HG02884 (cell line): ENCODE results near the gene BAIAP2L1.
A peak's percentile ranks its signal among the peaks of the same experiment; 100 is the strongest.
"Not testable (repeated sequence)": the region's sequence is repeated elsewhere in the genome, so short reads cannot be mapped to it uniquely, and the experiment has no call there.

Experiments
- ATAC-seq: cut with Tn5 transposase; IDR thresholded peaks from one replicate; pipeline ENCODE4 v1.9.1; 2021; ENCODE audit warnings: mild to moderate bottlenecking, moderate library complexity; ENCODE audit not compliant: unreplicated experiment

BAIAP2L1 gene, protein sequence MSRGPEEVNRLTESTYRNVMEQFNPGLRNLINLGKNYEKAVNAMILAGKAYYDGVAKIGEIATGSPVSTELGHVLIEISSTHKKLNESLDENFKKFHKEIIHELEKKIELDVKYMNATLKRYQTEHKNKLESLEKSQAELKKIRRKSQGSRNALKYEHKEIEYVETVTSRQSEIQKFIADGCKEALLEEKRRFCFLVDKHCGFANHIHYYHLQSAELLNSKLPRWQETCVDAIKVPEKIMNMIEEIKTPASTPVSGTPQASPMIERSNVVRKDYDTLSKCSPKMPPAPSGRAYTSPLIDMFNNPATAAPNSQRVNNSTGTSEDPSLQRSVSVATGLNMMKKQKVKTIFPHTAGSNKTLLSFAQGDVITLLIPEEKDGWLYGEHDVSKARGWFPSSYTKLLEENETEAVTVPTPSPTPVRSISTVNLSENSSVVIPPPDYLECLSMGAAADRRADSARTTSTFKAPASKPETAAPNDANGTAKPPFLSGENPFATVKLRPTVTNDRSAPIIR

DNA sequence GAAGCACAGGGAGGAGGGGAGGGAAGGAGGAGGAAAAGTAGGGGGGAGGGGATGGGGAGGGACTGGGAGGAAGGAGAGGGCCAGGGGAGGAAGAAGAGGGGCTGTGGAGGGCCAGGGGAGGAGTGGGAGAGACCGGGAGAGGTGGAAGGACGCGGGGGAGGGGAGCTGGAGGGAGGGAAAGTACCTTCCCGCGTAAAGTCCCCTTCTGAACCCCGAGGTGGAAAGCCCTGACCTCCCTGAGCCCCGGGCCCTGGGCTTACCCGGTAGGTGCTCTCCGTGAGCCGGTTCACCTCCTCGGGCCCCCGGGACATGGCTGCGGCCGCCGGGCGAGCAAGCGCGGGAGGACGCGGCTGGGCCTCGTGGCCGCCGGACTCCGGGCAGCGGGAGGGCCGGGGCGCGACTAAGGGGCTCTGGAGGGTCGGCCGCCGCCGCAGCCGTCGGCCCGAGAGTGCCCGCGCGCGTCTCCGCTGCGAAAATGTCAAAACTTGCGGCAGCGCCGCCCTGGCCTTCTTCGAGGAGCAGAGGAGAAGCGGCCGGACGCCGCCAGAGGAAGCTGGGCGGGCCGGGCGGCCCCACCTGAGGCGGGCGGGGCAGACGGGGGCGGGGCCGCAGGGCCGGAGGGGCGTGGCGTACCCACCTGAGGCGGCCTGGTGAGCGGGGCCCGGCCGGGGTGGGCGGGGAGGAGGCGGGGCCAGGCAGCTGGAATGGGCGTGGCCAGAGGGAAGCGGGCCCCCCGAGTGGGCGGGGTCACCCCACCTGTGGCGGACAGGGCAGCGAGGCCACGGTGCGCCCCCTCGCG lies at the start of gene BAIAP2L1:
TSS of gene BAIAP2L1 (minus strand) at position 549 of the 799 bp plus-strand sequence. CDS start at position 311, 238 bp downstream.
- ATAC-seq, result peak; percentile 81

DNA sequence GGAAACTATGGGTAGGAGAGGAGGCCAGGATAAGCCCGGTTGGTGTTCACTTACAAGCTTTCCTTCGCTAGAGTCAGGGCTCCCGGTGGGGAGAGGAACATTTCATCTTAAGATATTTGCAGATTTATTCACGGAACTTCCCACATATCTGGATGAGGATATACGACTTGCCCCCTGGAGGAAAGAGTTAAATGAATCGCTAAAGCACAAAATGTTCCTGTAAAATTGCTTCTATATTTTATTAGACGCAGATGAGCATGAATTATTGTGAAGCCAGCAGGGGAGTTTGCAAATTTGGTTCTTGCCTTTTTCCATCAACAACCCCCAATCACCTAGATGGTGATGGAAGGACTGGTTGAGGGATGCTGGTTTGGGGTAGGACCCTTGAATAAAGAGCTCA lies 47.9 kb upstream of the BAIAP2L1 start:
- no peak for ATAC-seq

DNA sequence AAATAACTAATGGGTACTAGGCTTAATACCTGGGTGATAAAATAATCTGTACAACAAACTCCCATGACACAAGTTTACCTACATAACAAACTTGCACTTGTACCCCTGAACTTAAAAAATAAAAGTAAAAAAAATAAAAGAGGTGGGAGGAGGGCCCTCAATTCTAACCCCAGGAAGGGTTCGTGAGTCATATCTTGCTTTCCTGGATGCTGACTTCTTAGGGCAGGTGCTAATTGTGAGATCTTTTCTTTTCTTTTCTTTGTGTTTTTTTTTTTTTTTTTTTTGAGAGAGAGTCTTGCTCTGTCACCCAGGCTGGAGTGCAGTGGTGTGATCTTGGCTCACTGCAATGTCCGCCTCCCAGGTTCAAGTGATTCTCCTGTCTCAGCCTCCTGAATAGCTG lies 40.1 kb upstream of the BAIAP2L1 start:
- ATAC-seq, result not testable (repeated sequence)

DNA sequence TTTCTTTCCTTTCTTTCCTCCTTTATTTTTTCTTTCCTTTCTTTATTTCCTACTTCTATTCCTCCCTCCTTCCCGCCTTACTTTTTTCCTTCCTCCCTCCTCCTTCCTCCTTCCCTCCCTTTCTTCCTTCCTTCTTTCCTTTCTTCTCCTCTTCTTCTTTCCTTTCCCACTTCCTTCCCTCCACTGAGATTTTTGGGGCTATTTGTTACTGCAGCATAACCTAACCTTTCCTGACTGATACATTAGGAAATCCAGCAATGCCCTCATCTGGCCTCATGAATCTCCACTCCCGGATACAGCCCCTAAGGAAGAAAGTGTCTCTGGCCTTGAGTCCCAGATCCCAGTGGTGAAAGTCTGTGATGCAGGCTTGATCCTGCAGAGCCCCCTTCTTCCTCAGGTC lies 38.6 kb upstream of the BAIAP2L1 start:
- no peak for ATAC-seq

DNA sequence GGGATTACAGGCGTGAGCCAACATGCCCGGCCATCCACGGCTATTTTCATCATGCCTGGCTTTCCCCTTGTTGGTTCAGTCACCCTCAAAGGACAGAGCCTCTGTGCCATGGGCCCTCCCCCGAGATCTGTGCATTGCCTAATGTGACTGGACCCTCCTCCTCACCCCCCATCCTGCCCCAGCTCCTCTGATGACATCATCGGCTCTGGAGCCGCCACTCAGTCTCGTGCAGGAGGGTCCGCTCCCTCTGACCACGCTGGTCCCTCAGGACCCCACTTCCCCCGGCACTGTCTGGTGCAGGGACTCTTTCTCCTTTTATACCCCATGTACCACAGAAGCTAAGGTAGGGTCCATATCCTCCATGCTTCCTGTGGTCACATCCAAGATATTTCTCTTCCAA lies 33.2 kb upstream of the BAIAP2L1 start:
- no peak for ATAC-seq

DNA sequence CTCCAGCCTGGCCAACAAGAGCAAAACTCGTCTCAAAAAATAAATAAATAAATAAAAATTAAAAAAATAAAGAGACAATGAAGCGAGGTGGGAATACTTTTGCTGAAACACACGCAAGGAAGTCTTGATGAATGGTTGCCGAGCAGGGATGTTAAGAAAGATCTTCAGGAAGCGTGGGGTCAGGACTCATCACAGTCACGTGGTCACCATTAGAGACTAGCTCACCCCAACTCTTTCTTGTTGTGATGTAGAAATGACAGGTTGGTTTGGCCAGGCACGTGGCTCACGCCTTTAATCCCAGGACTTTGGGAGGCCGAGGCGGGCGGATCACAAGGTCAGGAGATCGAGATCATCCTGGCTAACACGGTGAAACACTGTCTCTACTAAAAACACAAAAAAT lies 28.9 kb upstream of the BAIAP2L1 start:
- no peak for ATAC-seq

DNA sequence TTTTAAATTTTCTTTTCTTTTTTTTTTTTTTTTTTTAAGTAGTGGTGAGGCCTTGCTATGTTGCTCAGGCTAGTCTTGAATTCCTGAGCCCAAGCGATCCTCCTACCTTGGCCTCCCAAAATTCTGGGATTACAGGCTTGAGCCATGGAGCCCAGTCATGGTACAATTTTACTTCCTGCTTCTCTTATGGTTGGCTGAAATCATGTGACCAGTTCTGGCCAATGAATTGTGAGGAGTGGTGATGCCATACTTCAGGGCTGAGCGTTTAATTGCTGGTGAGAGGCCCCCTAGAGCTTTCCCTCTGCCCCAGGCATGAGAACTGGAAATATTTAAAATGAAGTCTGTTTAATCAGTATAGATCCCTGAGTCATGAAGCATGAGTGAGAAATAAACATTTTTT lies 22.2 kb upstream of the BAIAP2L1 start:
- no peak for ATAC-seq

DNA sequence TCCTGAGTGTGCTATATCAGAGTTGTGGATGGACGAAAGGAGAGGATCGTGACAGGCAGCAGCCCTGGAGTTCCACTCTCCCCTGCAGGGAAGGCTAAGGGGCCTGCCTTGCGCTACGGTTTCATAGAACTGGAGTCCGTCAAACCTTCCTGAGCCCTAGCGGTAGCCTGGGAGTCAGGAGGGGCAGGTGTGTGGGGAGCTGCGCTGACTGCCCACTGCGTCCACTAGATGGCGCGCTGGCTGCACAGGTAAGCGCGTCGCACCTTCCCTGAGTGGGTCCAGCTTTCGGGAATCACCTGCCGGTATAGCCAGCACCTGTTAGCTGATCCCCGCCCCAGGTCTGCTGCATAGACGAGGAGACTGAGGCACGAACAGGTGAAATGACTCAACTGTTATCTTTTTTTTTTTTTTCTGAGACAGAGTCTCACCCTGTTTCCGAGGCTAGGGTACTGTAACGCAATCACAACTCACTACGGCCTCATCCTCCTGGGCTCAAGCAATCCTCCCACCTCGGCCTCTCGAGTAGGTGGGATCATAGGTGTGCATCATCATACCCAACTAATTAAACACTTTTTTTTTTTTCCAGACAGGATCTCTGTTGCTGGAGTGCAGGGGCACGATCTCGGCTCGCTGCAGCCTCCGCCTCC lies 20.2 kb upstream of the BAIAP2L1 start:
- ATAC-seq, result no peak

DNA sequence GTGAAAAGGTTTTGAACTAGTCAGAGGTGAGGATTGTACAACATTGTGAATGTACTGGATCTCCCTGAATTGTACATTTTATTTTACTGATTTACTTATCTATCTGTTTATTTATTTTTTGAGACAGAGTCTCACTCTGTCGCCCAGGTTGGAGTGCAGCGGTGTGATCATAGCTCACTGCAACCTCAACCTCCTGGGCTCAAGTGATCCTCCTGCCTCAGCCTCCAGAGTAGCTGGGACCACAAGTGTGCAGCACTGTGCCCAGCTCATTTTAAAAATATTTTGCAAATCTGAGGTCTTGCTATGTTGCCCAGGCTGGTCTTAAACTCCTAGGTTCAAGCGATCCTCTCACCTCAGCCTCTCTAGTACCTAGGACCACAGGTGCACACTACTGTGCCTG lies 19.1 kb upstream of the BAIAP2L1 start:
- not testable (repeated sequence) for ATAC-seq

DNA sequence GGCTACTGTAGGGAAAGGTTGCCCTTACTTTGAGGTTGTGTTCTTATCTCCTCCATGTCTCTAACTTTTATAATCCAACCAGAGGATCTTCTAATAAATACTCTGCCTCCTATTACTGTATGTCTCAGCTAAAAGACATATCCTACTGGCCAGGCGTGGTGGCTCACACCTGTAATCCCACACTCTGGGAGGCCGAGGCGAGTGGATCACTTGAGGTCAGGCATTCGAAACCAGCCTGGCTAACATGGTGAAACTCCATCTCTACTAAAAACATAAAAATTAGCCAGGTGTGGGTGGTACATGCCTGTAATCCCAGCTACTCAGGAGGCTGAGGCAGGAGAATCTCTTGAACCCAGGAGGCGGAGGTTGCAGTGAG lies 18.4 kb upstream of the BAIAP2L1 start:
- ATAC-seq, result not testable (repeated sequence)

DNA sequence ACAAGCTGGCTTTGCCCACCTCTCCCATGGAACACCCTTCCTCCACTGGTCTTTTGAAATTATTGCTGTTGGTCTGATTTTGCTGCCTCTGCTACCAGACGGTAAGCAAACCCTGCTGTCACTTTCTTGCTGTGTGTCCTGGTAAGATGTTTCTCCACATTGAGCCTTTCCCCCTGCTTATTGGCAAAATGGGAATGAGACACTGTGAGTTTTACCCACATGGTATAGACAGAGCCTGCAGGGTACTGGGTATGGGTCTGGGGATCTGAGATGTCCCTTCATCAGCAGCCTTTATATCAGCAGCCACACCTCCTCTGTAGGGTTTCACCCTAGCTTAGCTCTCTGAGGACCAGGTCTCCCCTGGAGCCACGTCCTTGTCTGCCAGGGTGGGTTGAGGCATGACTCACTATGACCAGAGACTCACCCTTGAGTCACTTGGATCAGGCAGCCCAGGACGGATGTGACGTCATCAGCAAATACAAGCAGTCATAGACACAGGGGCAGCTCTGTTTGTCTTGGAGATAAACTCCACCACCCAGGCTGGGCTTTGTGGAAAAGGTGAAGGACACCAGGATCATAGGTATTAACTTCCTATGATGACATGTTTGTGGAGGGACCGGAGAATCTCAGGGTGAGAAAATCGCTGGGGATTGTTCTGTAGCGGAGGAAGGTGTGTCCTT lies 17.9 kb upstream of the BAIAP2L1 start:
- ATAC-seq, result no peak

DNA sequence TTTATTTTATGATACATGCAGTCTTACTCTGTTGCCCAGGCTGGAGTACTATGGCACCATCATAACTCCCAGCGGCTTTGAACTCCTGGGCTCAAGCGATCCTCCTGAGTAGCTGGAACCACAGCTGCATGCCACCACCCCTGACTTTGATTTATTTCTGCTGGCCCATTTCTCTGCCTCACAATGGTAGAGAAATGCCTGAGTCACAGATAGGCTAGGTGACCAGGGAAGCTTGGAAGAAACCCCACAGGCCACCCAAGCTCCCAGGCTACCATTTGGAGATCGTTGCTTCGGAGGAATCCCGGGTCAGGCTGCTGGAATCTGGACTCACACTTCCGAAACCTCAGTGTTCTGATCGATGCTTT lies 17.4 kb upstream of the BAIAP2L1 start:
- ATAC-seq, result no peak

DNA sequence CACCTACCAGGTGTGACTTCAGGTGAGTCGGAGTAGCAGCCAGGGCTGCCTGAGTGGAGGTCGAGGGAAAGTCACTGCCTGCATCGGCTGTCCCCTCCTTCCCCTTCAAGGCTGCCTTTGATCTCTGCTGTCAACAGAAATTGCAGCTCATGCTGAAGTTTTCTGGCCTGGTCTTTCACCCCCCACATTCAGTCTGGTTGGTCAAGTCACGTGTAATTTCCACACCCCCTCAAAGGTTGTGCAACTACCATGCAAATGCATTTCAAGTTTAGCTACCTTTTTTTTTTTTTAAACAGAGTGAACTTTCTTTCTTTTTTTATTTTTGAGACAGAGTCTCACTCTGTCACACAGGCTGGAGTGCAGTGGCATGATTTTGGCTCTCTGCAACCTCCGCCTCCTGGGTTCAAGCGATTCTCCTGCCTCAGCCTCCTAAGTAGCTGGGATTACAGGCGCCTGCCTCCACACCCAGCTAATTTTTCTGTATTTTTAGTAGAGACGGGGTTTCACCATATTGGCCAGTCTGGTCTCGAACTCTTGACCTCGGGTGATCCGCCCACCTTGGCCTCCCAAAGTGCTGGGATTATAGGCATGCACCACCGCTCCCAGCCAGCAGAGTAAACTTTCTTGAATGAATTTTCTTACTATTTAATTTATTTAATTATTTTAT lies 16.8 kb upstream of the BAIAP2L1 start:
- not testable (repeated sequence) for ATAC-seq

DNA sequence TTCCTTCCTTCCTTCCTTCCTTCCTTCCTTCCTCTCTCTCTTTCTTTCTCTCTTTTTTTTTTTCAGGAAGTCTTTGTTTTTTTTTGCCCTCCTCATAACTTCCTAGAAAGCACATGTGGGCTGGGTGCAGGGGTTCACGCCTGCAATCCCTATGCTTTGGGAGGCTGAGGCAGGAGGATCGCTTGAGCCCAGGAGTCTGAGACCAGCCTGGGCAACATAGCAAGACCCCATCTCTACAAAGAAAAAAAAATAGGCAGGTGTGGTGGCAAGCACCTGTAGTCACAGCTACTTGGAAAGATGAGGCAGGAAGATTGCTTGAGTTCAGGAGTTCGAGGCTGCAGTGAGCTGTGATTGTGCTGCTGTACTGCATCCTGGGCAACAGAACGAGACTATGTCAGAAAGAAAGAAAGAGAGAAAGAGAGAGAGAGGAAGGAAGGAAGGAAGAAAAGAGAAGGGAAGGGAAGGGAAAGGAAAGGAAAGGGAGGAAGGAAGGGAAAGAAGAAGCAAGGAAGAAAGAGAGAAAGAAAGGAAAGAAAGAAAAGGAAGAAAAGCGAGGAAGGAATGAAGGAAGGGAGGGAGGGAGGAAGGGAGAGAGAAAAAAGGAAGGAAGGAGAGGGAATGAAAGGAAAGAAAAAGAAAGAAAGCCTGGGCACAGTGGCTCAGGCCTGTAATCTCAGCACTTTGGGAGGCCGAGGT lies 13.5 kb upstream of the BAIAP2L1 start:
- no peak for ATAC-seq

DNA sequence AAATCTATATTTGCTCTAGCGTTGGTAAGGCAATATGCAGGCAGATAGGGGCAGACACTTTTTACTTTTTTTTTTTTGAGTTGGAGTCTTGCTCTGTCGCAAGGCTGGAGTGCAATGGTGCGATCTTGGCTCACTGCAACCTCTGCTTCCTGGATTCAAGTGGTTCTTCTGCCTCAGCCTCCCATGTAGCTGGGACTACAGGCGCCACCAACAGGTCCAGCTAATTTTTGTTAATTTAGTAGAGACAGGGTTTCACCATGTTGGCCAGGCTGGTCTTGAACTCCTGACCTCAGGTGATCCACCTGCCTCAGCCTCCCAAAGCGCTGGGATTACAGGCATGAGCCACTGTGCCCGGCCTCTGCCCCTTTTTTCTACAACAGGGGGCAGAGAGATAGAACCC lies 12.8 kb upstream of the BAIAP2L1 start:
- ATAC-seq, result not testable (repeated sequence)

DNA sequence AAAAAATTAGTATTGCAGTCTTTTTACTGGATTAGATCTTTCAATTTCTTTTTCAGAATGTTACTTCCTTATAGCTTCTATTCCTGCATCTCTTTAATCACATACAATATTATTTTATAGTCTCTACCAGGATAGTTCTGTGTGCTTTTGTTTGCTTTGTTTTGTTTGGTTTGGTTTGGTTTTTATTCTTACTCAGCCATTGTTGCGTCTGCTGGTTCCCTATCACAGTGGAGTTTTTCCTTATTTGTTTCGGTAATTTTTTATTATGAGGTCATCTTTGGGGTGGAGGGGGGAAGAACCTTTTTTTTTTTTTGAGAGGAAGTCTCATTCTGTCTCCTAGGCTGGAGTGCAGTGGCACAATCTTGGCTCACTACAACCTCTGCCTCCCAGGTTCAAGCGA lies 9.0 kb upstream of the BAIAP2L1 start:
- no peak for ATAC-seq

DNA sequence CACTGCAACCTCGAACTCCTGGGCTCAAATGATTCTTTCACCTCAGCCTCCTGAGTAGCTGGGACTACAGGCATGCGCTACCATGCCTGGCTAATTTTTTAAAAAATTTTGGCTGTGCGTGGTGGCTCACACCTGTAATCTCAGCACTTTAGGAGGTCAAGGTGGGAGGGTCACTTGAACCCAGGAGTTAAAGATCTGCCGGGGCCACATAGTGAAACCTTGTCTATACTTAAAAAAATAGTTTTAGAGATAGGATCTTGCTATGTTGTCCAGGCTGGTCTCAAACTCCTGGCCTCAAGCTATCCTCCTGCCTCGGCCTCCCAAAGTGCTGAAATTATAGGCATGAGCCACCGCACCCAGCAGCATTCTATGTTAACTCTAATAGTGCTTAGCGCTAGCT lies 7.3 kb upstream of the BAIAP2L1 start:
- ATAC-seq, result not testable (repeated sequence)

DNA sequence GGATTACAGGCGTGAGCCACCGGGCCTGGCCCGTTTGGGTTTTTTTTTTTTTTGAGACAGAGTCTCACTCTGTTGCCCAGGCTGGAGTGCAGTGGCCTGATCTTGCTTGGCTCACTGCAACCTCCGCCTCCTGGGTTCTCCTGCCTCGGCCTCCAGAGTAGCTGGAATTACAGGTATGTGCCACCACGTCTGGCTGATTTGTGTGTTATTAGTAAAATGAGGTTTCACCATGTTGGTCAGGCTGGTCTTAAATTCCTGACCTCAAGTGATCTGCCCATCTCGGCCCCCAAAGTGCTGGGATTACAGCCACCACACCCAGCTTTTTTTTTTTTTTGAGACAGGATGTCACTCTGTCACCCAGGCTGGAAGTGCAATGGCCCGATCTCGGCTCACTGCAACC lies 5.9 kb upstream of the BAIAP2L1 start:
- ATAC-seq, result no peak

DNA sequence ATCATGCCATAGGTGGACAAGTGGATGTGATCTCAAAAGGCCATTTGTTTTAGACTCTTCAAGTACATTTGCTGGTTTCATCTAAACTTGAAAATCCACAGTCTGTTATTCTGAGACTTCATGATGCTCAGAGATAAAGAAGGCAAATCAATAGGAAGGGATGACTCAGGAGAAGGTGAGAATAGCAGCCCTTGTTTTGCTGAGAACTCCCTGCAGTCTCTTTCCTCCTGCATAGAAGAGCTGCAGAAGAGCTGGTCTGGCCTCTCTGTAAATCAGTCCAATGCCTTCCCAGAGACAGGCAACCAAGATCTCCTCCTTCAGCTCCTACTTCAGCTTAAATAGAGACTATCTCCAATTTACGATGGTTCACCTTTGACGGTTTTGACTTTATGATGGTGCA lies 4.0 kb upstream of the BAIAP2L1 start:
- ATAC-seq, result no peak
